H1 (cell line): Measurements from ENCODE around the gene TAF15. TPM values are rescaled to one million over a fixed set of nuclear protein-coding genes. Genes with fewer than 3 reads are reported as not detected.

Experiments
- ASH2L ChIP-seq: fragments of 200-600, 300-600 bp; sonication (generic); IDR thresholded peaks from one replicate; pipeline ENCODE4 v1.7.1; 2017; ENCODE audit warnings: low read length
- POU5F1 ChIP-seq: IDR thresholded peaks from 2 replicates; pipeline ENCODE4 v1.6.1; 2011; ENCODE audit warnings: low read depth, mild to moderate bottlenecking, low read length, moderate library complexity
- RXRA ChIP-seq: IDR thresholded peaks from 2 replicates; pipeline ENCODE4 v1.6.1; 2011; ENCODE audit warnings: low read depth, mild to moderate bottlenecking, low read length, moderate library complexity; ENCODE audit not compliant: insufficient read depth
- SIX5 ChIP-seq: IDR thresholded peaks from 2 replicates; pipeline ENCODE4 v1.6.1; 2011; ENCODE audit warnings: mild to moderate bottlenecking, low read depth, low read length
- TAF7 ChIP-seq: optimal IDR thresholded peaks from 2 replicates; pipeline ENCODE3; 2011; ENCODE audit warnings: low read depth, mild to moderate bottlenecking, inconsistent platforms, low read length, moderate library complexity, borderline replicate concordance
- TCF12 ChIP-seq: IDR thresholded peaks from 2 replicates; pipeline ENCODE4 v1.6.1; 2011; ENCODE audit warnings: low read depth, mild to moderate bottlenecking, low read length
- polyA plus RNA-seq, 7 experiments: library from polyadenylated mRNA; depleted of rRNA in 3 of 7; stranded (reverse) in 5 of 7; unstranded in 2 of 7; fragments of >200 nt in 5 of 7; fragments of 200-250 nt in 2 of 7; gene quantifications; 1 replicate in 5 of 7; 2 replicates in 1 of 7; 4 replicates in 1 of 7; pipeline versions ENCODE4 v1.2.1 to v1.2.3, GENCODE V29; 2011 to 2013; ENCODE audit warnings: missing spikeins in 2 of 7, mixed read lengths in 2 of 7
- total RNA-seq: library from RNA; stranded (reverse); fragmentation: NEBNext Ultra II Directional; extraction: Animal tissue kit (Norgen Biotek cat#: 25700); gene quantifications from 2 replicates; pipeline ENCODE4 v1.2.1, GENCODE V29; 2021

Gene TAF15
- total and polyA plus RNA-seq, 2 of the 8 experiments (the other 6 are each of a cell fraction or from before 2014, with no cell fraction given) = 80.1 to 338 TPM

DNA sequence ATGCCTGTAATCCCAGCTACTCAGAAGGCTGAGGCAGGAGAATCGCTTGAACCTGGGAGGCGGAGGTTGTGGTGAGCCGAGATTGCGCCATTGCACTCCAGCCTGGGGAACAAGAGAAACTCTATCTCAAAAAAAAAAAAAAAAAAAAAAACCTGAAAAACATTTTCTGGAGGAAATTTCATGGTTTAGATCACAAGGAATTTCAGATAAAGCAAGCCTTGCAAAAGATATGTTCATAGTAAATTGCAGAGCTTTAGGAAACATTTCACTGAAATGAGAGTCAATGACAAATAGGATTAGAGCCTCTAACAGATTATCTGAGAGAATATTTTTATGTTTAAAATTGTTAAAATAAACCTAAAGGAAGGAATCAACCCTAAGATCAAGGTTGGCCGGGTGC is 3.2 kb downstream of the TAF15 start (continued):
- TF ChIP-seq SIX5 (no peak), TAF7 (no peak), TCF12 (no peak), POU5F1 (no peak), RXRA (no peak), ASH2L (no peak)
